OCI-LY1 (cell line): ENCODE data around the gene CHST8.

Experiments used
- EZH2 ChIP-seq: fragments of 200-600 bp; sonication (generic), shearing (Covaris generic); IDR thresholded peaks from 2 replicates; pipeline ENCODE4 v1.8.0; 2017; ENCODE audit warnings: borderline replicate concordance, mixed run types, mild to moderate bottlenecking, antibody characterized with exemption, low read length, moderate library complexity, mixed read lengths
- TF ChIP-seq, protein P1 (sequence below): fragments of 200-600 bp; sonication (generic), shearing (Covaris generic); IDR thresholded peaks from 2 replicates; pipeline ENCODE4 v1.5.1; 2017; ENCODE audit warnings: mild to moderate bottlenecking, antibody characterized with exemption, low read length, moderate library complexity, mixed read lengths

- TF ChIP-seq EZH2: no peak
- TF ChIP-seq, protein P1, sequence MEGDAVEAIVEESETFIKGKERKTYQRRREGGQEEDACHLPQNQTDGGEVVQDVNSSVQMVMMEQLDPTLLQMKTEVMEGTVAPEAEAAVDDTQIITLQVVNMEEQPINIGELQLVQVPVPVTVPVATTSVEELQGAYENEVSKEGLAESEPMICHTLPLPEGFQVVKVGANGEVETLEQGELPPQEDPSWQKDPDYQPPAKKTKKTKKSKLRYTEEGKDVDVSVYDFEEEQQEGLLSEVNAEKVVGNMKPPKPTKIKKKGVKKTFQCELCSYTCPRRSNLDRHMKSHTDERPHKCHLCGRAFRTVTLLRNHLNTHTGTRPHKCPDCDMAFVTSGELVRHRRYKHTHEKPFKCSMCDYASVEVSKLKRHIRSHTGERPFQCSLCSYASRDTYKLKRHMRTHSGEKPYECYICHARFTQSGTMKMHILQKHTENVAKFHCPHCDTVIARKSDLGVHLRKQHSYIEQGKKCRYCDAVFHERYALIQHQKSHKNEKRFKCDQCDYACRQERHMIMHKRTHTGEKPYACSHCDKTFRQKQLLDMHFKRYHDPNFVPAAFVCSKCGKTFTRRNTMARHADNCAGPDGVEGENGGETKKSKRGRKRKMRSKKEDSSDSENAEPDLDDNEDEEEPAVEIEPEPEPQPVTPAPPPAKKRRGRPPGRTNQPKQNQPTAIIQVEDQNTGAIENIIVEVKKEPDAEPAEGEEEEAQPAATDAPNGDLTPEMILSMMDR: no peak
Measured at GRCh38 chr19:33734913-33735312, 113.2 kb downstream of the CHST8 start.
